ENCODE measurements around the gene SMYD3.
A peak's percentile ranks its signal among the peaks of the same experiment; 100 is the strongest.
"Not testable (repeated sequence)": the region's sequence is repeated elsewhere in the genome, so short reads cannot be mapped to it uniquely, and the experiment has no call there.

The SMYD3 gene

GRCh38 chr1:245809361-245809760, 697.7 kb downstream of the SMYD3 start:
- DNase-seq = no peak

- DNase-seq = no peak
Observed at GRCh38 chr1:245807954-245808719, 698.9 kb downstream of the SMYD3 start.

GRCh38 chr1:245807306-245807705, 699.8 kb downstream of the SMYD3 start:
- no peak for DNase-seq

GRCh38 chr1:245805532-245805931, 701.5 kb downstream of the SMYD3 start:
- DNase-seq = no peak

- DNase-seq = no peak
Observed at GRCh38 chr1:245804696-245805095, 702.4 kb downstream of the SMYD3 start.

GRCh38 chr1:245803666-245804037, 703.4 kb downstream of the SMYD3 start:
- DNase-seq = no peak

- DNase-seq = no peak
Observed at GRCh38 chr1:245802941-245803665, 704.0 kb downstream of the SMYD3 start.

GRCh38 chr1:245800901-245801605, 706.0 kb downstream of the SMYD3 start:
- no peak for DNase-seq

- DNase-seq = no peak
Observed at GRCh38 chr1:245798349-245798711, 708.7 kb downstream of the SMYD3 start.

- DNase-seq = no peak
Observed at GRCh38 chr1:245797592-245798348, 709.3 kb downstream of the SMYD3 start.

- no peak for DNase-seq
Observed at GRCh38 chr1:245791410-245792312, 715.4 kb downstream of the SMYD3 start.

GRCh38 chr1:245790441-245790840, 716.6 kb downstream of the SMYD3 start:
- no peak for DNase-seq

GRCh38 chr1:245788886-245789285, 718.2 kb downstream of the SMYD3 start:
- DNase-seq = no peak

GRCh38 chr1:245788269-245788668, 718.8 kb downstream of the SMYD3 start:
- DNase-seq = no peak

GRCh38 chr1:245786948-245787347, 720.1 kb downstream of the SMYD3 start:
- DNase-seq = no peak

- DNase-seq = no peak
Observed at GRCh38 chr1:245779797-245780755, 727.0 kb downstream of the SMYD3 start.

GRCh38 chr1:245777752-245778151, 729.3 kb downstream of the SMYD3 start:
- no peak for DNase-seq

GRCh38 chr1:245776694-245777332, 730.3 kb downstream of the SMYD3 start:
- DNase-seq = peak; percentile 34

GRCh38 chr1:245776139-245776538, 730.9 kb downstream of the SMYD3 start:
- DNase-seq = no peak

GRCh38 chr1:245774931-245775330, 732.1 kb downstream of the SMYD3 start:
- DNase-seq = not testable (repeated sequence)
